Lower lobe of right lung (tissue), 2 donors: Measurements from ENCODE around the gene MLKL. TPM values are rescaled to one million over a fixed set of nuclear protein-coding genes. Genes with fewer than 3 reads are reported as not detected.
A peak's percentile ranks its signal among the peaks of the same experiment; 100 is the strongest.

ENCODE experiments used
- ATAC-seq, 2 donors: fragments of 200-7000 bp; cut with Tn5 transposase; one replicate each; pipeline ENCODE4 v1.9.1; 2020 to 2022; ENCODE audit warnings: mild to moderate bottlenecking in 2 of 2, moderate library complexity in 2 of 2
- DNase-seq: peaks from one replicate; pipeline ENCODE4 v3.0.0-alpha.2; 2020
- H3K27ac ChIP-seq: fragments of 200-600 bp; one replicate; pipeline ENCODE4 v1.8.0; 2022
- H3K27me3 ChIP-seq: fragments of 200-600 bp; one replicate; pipeline ENCODE4 v1.8.0; 2022; ENCODE audit warnings: low read depth
- H3K36me3 ChIP-seq: fragments of 200-600 bp; one replicate; pipeline ENCODE4 v1.8.0; 2022; ENCODE audit warnings: mild to moderate bottlenecking
- H3K4me1 ChIP-seq: fragments of 200-600 bp; one replicate; pipeline ENCODE4 v1.8.0; 2022
- H3K4me3 ChIP-seq: fragments of 200-600 bp; one replicate; pipeline ENCODE4 v1.8.0; 2022; ENCODE audit warnings: mild to moderate bottlenecking
- H3K9me3 ChIP-seq: fragments of 200-600 bp; one replicate; pipeline ENCODE4 v1.8.0; 2022
- CTCF ChIP-seq: fragments of 200-600 bp; IDR thresholded peaks from one replicate; pipeline ENCODE4 v1.8.0; 2022; ENCODE audit warnings: antibody characterized with exemption, mild to moderate bottlenecking
- intact Hi-C: fragments of 100-400 bp; cut with DNase I; formaldehyde crosslinking; loops from one replicate; pipeline ENCODE4 v1.11.0; 2022
- total RNA-seq: library from RNA; stranded (reverse); fragmentation: NEBNext Ultra II Directional; extraction: Animal tissue kit (Norgen Biotek cat#: 25700); gene quantifications from one replicate; pipeline ENCODE4 v1.2.1, GENCODE V29; 2021
- donor health status: DM: no; HTN: yes; CAD: no; lungs with severe emphysema.

The MLKL gene
- total RNA-seq, 1 donor from 2014 or later, result 36.7 TPM

GRCh38 chr16:74710401-74710800 is 9.7 kb upstream of the MLKL start:
- intact Hi-C loops, result no loop called here
- Histone ChIP-seq H3K27ac (no peak overlapping the region), H3K4me3 (no peak overlapping the region), H3K27me3 (no peaks in the 10 kb centered on the region), H3K36me3 (no peaks in the 10 kb centered on the region), H3K4me1 (no peaks in the 10 kb centered on the region), H3K9me3 (no peaks in the 10 kb centered on the region)
- no peak for ATAC-seq
- DNase-seq, result no peak
- no peak for TF ChIP-seq CTCF

GRCh38 chr16:74709441-74709877 is 8.8 kb upstream of the MLKL start:
- TF ChIP-seq CTCF, result peak; percentile 99
- no peaks in the 10 kb centered on the region for H3K9me3 ChIP-seq
- H3K27me3 ChIP-seq, result no peaks in the 10 kb centered on the region
- H3K36me3 ChIP-seq, result no peaks in the 10 kb centered on the region
- no peak overlapping the region for H3K27ac ChIP-seq
- peak; percentile 84 for DNase-seq
- ATAC-seq, result peak; percentile 94 to 96
- H3K4me1 ChIP-seq, result no peaks in the 10 kb centered on the region
- no peak overlapping the region for H3K4me3 ChIP-seq
- intact Hi-C loops, result no loop called here

GRCh38 chr16:74700116-74700437 is 585 bp downstream of the MLKL start:
- Histone ChIP-seq H3K27me3 (no peaks in the 10 kb centered on the region), H3K4me1 (peaks cover 41% of the 10 kb centered on the region), H3K36me3 (peaks cover 6% of the 10 kb centered on the region), H3K27ac (peak overlapping the region; percentile 96), H3K4me3 (peak overlapping the region; percentile 76), H3K9me3 (no peaks in the 10 kb centered on the region)
- ATAC-seq (peak; percentile 37 to 60), DNase-seq (peak; percentile 58)
- intact Hi-C loops, result no loop called here
- TF ChIP-seq CTCF, result no peak

- peak overlapping the region; percentile 76 for H3K4me3 ChIP-seq
- no peaks in the 10 kb centered on the region for H3K9me3 ChIP-seq
- H3K36me3 ChIP-seq, result peaks cover 10% of the 10 kb centered on the region
- peaks cover 41% of the 10 kb centered on the region for H3K4me1 ChIP-seq
- ATAC-seq (no peak), DNase-seq (no peak)
- no peak for TF ChIP-seq CTCF
- no peaks in the 10 kb centered on the region for H3K27me3 ChIP-seq
- intact Hi-C loops, result no loop called here
- peak overlapping the region; percentile 96 for H3K27ac ChIP-seq
Observed at GRCh38 chr16:74699666-74700065, 996 bp downstream of the MLKL start.

GRCh38 chr16:74698222-74698621 is 2.4 kb downstream of the MLKL start:
- no peaks in the 10 kb centered on the region for H3K27me3 ChIP-seq
- intact Hi-C loops, result no loop called here
- H3K4me1 ChIP-seq, result peaks cover 41% of the 10 kb centered on the region
- ATAC-seq (no peak), DNase-seq (no peak)
- TF ChIP-seq CTCF, result no peak
- H3K4me3 ChIP-seq, result peak overlapping the region; percentile 76
- H3K27ac ChIP-seq, result peak overlapping the region; percentile 33
- H3K36me3 ChIP-seq, result peaks cover 19% of the 10 kb centered on the region
- no peaks in the 10 kb centered on the region for H3K9me3 ChIP-seq
